ENCODE results near the gene MED26. TPM values are rescaled to one million over a fixed set of nuclear protein-coding genes. Genes with fewer than 3 reads are reported as not detected.

MED26 gene
- total and polyA plus RNA-seq, 2 experiments from 2014 or later: 4.4 to 6.7 TPM

- in situ Hi-C loops (cut with MboI): no loop called here
- 98 to 100% methylated on average over 2 of the region's 2 CpGs for WGBS, 2 experiments (ENCODE audit: low coverage in 1 of 2, low lambda C conversion rate in 2 of 2, missing lambda C conversion rate in 2 of 2)
- Histone ChIP-seq H3K4me3 (no peak overlapping the region), H3K9me3 (ENCODE audit: low read depth) (no peaks in the 10 kb centered on the region), H4K20me1 (ENCODE audit: insufficient read depth) (peaks cover 42% of the 10 kb centered on the region; the same call in 1 of the 2 replicates), H3K36me3 (ENCODE audit: low read depth) (no peaks in the 10 kb centered on the region), H3K4me2 (ENCODE audit: unreplicated experiment) (no peak overlapping the region), H3K79me2 (ENCODE audit: insufficient read depth) (peaks cover 98% of the 10 kb centered on the region), H2AFZ (no peak overlapping the region), H3K27ac (no peak overlapping the region), H3K9ac (no peak overlapping the region), H3K4me1 (ENCODE audit: insufficient read depth) (peaks cover 22% of the 10 kb centered on the region), H3K9me2 (ENCODE audit: insufficient read depth) (no peaks in the 10 kb centered on the region), H3F3A (ENCODE audit: insufficient read depth) (no peaks in the 10 kb centered on the region), H3K27me3 (replicated peaks; ENCODE audit: insufficient read depth) (no peaks in the 10 kb centered on the region)
- TF ChIP-seq EZH2phosphoT487 (IDR thresholded peaks at IDR 0.05; ENCODE audit: insufficient read depth, low read depth) (no peak), EZH2 (IDR thresholded peaks at IDR 0.05; ENCODE audit: insufficient read depth, poor library complexity, severe bottlenecking) (no peak)
- no peak for DNase-seq
Observed at GRCh38 chr19:16623066-16623465, 4.9 kb downstream of the MED26 start.

GRCh38 chr19:16621165-16621800 is 6.7 kb downstream of the MED26 start:
- Histone ChIP-seq H3K27ac (no peak overlapping the region), H3K9me3 (ENCODE audit: low read depth) (no peaks in the 10 kb centered on the region), H3K9me2 (ENCODE audit: insufficient read depth) (no peaks in the 10 kb centered on the region), H3K4me2 (ENCODE audit: unreplicated experiment) (no peak overlapping the region), H3F3A (ENCODE audit: insufficient read depth) (no peaks in the 10 kb centered on the region), H3K9ac (no peak overlapping the region), H3K79me2 (ENCODE audit: insufficient read depth) (peaks cover 100% of the 10 kb centered on the region), H4K20me1 (ENCODE audit: insufficient read depth) (peaks cover 46% of the 10 kb centered on the region; the same call in 1 of the 2 replicates), H2AFZ (no peak overlapping the region), H3K36me3 (ENCODE audit: low read depth) (no peaks in the 10 kb centered on the region), H3K27me3 (replicated peaks; ENCODE audit: insufficient read depth) (no peaks in the 10 kb centered on the region), H3K4me3 (no peak overlapping the region), H3K4me1 (ENCODE audit: insufficient read depth) (peaks cover 19% of the 10 kb centered on the region)
- DNase-seq: no peak
- TF ChIP-seq EZH2phosphoT487 (IDR thresholded peaks at IDR 0.05; ENCODE audit: insufficient read depth, low read depth): no peak
- TF ChIP-seq EZH2 (IDR thresholded peaks at IDR 0.05; ENCODE audit: insufficient read depth, poor library complexity, severe bottlenecking): no peak
- 42 to 56% methylated on average over 7 of the region's 7 CpGs for WGBS, 2 experiments (ENCODE audit: low coverage in 1 of 2, low lambda C conversion rate in 2 of 2, missing lambda C conversion rate in 2 of 2)
- in situ Hi-C loops (cut with MboI): no loop called here

GRCh38 chr19:16620584-16620983 is 7.4 kb downstream of the MED26 start:
- TF ChIP-seq EZH2phosphoT487 (IDR thresholded peaks at IDR 0.05; ENCODE audit: insufficient read depth, low read depth) (no peak), EZH2 (IDR thresholded peaks at IDR 0.05; ENCODE audit: insufficient read depth, poor library complexity, severe bottlenecking) (no peak)
- no peak for DNase-seq
- H3K9ac ChIP-seq: no peak overlapping the region
- in situ Hi-C loops (cut with MboI): no loop called here
- no peaks in the 10 kb centered on the region for H3K9me2 ChIP-seq (ENCODE audit: insufficient read depth)
- H3K4me2 ChIP-seq (ENCODE audit: unreplicated experiment): no peak overlapping the region
- peaks cover 43% of the 10 kb centered on the region; the same call in 1 of the 2 replicates for H4K20me1 ChIP-seq (ENCODE audit: insufficient read depth)
- peaks cover 100% of the 10 kb centered on the region for H3K79me2 ChIP-seq (ENCODE audit: insufficient read depth)
- H3K27me3 ChIP-seq (replicated peaks; ENCODE audit: insufficient read depth): no peaks in the 10 kb centered on the region
- H3K9me3 ChIP-seq (ENCODE audit: low read depth): no peaks in the 10 kb centered on the region
- 83 to 87% methylated on average over 3 of the region's 3 CpGs for WGBS, 2 experiments (ENCODE audit: low coverage in 1 of 2, low lambda C conversion rate in 2 of 2, missing lambda C conversion rate in 2 of 2)
- H3F3A ChIP-seq (ENCODE audit: insufficient read depth): no peaks in the 10 kb centered on the region
- H3K4me1 ChIP-seq (ENCODE audit: insufficient read depth): peaks cover 14% of the 10 kb centered on the region
- no peak overlapping the region for H3K4me3 ChIP-seq
- H3K36me3 ChIP-seq (ENCODE audit: low read depth): no peaks in the 10 kb centered on the region
- no peak overlapping the region for H3K27ac ChIP-seq
- no peak overlapping the region for H2AFZ ChIP-seq

GRCh38 chr19:16620018-16620417 is 8.0 kb downstream of the MED26 start:
- H3K36me3 ChIP-seq (ENCODE audit: low read depth): no peaks in the 10 kb centered on the region
- no peak overlapping the region for H3K4me3 ChIP-seq
- H3K79me2 ChIP-seq (ENCODE audit: insufficient read depth): peaks cover 100% of the 10 kb centered on the region
- peaks cover 40% of the 10 kb centered on the region; the same call in 1 of the 2 replicates for H4K20me1 ChIP-seq (ENCODE audit: insufficient read depth)
- in situ Hi-C loops (cut with MboI): no loop called here
- H3K9me2 ChIP-seq (ENCODE audit: insufficient read depth): no peaks in the 10 kb centered on the region
- no peak overlapping the region for H3K4me2 ChIP-seq (ENCODE audit: unreplicated experiment)
- WGBS, 2 experiments (ENCODE audit: low coverage in 1 of 2, low lambda C conversion rate in 2 of 2, missing lambda C conversion rate in 2 of 2): 59 to 61% methylated on average over 5 of the region's 5 CpGs
- TF ChIP-seq EZH2phosphoT487 (IDR thresholded peaks at IDR 0.05; ENCODE audit: insufficient read depth, low read depth): no peak
- DNase-seq: peak; percentile 23
- H3K4me1 ChIP-seq (ENCODE audit: insufficient read depth): peaks cover 14% of the 10 kb centered on the region
- H2AFZ ChIP-seq: no peak overlapping the region
- peak overlapping the region; percentile 28 for H3K9ac ChIP-seq
- H3K27me3 ChIP-seq (replicated peaks; ENCODE audit: insufficient read depth): no peaks in the 10 kb centered on the region
- H3F3A ChIP-seq (ENCODE audit: insufficient read depth): no peaks in the 10 kb centered on the region
- H3K9me3 ChIP-seq (ENCODE audit: low read depth): no peaks in the 10 kb centered on the region
- peak overlapping the region; percentile 35; the same call in 1 of the 2 replicates for H3K27ac ChIP-seq

Data from GM23248 (cell line).